H1 (cell line): ENCODE measurements around the gene RSAD2. TPM values are rescaled to one million over a fixed set of nuclear protein-coding genes. Genes with fewer than 3 reads are reported as not detected.

ENCODE experiments used
- TAF1 ChIP-seq: IDR thresholded peaks from 2 replicates; pipeline ENCODE4 v1.6.1; 2011; ENCODE audit warnings: mild to moderate bottlenecking, low read depth, low read length
- polyA plus RNA-seq, 7 experiments: library from polyadenylated mRNA; depleted of rRNA in 3 of 7; stranded (reverse) in 5 of 7; unstranded in 2 of 7; fragments of >200 nt in 5 of 7; fragments of 200-250 nt in 2 of 7; gene quantifications; 1 replicate in 5 of 7; 2 replicates in 1 of 7; 4 replicates in 1 of 7; pipeline versions ENCODE4 v1.2.1 to v1.2.3, GENCODE V29; 2011 to 2013; ENCODE audit warnings: missing spikeins in 2 of 7, mixed read lengths in 2 of 7
- total RNA-seq: library from RNA; stranded (reverse); fragmentation: NEBNext Ultra II Directional; extraction: Animal tissue kit (Norgen Biotek cat#: 25700); gene quantifications from 2 replicates; pipeline ENCODE4 v1.2.1, GENCODE V29; 2021

RSAD2 gene
- total and polyA plus RNA-seq, 2 of the 8 experiments (the other 6 are each of a cell fraction or from before 2014, with no cell fraction given) = not detected

DNA sequence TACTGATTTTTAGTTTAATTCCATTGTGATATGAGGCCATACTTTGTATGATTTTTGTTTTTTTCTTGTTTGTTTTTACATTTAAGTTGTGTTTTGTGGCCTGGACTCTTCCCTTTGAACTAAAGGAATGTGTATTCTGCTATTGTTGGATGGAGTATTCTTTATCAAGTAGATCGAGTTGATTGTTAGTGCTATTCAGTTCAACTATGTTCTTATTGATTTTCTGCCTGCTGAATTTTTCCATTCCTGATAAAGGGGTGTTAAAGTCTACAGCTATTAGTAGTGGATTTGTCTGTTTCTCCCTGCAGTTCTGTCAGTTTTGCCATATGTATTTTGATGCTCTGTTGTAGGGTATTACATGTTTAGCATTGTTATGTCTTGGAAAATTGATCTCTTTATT, 54.2 kb downstream of the RSAD2 start (continued):
- no peak for TF ChIP-seq TAF1
